IMR-90 (cell line): Measurements from ENCODE around the gene NAPG. TPM values are rescaled to one million over a fixed set of nuclear protein-coding genes. Genes with fewer than 3 reads are reported as not detected.

Experiments used
- ATAC-seq: fragments of 200-7000 bp; cut with Tn5 transposase; 2 replicates; pipeline ENCODE4 v1.9.1; 2020; ENCODE audit warnings: low read depth, mild to moderate bottlenecking, moderate library complexity
- BruUV-seq: library from RNA; stranded (reverse); fragments of 400-500 nt; replicated peaks from 2 replicates; lab custom pipeline; 2021; lab: Mats Ljungman, UMichigan
- CTCF ChIA-PET: fragments of 300-600 bp; formaldehyde crosslinking; extraction: SDS; loops from one replicate; lab custom pipeline; 2021; ENCODE audit warnings: antibody characterized with exemption; lab: Yijun Ruan, JAX
- POLR2A ChIA-PET: fragments of 300-600 bp; sonication (Branson Sonifier 250); formaldehyde crosslinking; loops from one replicate; lab custom pipeline; 2022; ENCODE audit warnings: antibody characterized with exemption; ENCODE audit not compliant: unreplicated experiment; lab: Charles Lee
- DNase-seq: peaks from one replicate; pipeline ENCODE4 v3.0.0; 2013
- H2AFZ ChIP-seq: replicated peaks from 2 replicates; pipeline ENCODE3; 2013; ENCODE audit warnings: low read length, mild to moderate bottlenecking; ENCODE audit not compliant: poor library complexity
- H2AK5ac ChIP-seq: 2 replicates; pipeline ENCODE4 v1.6.1; 2013; ENCODE audit warnings: low read depth, low read length, inconsistent platforms
- H2AK9ac ChIP-seq: replicated peaks from 2 replicates; pipeline ENCODE3; 2013; ENCODE audit warnings: mild to moderate bottlenecking, low read depth, low read length, moderate library complexity; ENCODE audit not compliant: poor library complexity
- H2BK120ac ChIP-seq: 2 replicates; pipeline ENCODE4 v1.6.1; 2013; ENCODE audit warnings: low read depth, low read length, inconsistent platforms
- H2BK15ac ChIP-seq: 3 replicates; pipeline ENCODE4 v1.6.1; 2013; ENCODE audit warnings: low read depth, low read length, inconsistent platforms
- H2BK20ac ChIP-seq: 2 replicates; pipeline ENCODE4 v1.6.1; 2013; ENCODE audit warnings: low read depth, mild to moderate bottlenecking, inconsistent platforms, low read length, moderate library complexity
- H2BK5ac ChIP-seq: 2 replicates; pipeline ENCODE4 v1.6.1; 2013; ENCODE audit warnings: mild to moderate bottlenecking, low read depth, low read length, inconsistent platforms; ENCODE audit not compliant: poor library complexity, severe bottlenecking
- H3K14ac ChIP-seq: replicated peaks from 2 replicates; pipeline ENCODE4 v1.6.1; 2013; ENCODE audit warnings: low read depth, low read length, inconsistent platforms
- H3K18ac ChIP-seq: 2 replicates; pipeline ENCODE4 v1.6.1; 2013; ENCODE audit warnings: low read depth, low read length, control low read depth
- H3K23ac ChIP-seq: 2 replicates; pipeline ENCODE4 v1.6.1; 2013; ENCODE audit warnings: low read depth, low read length, inconsistent platforms
- H3K27ac ChIP-seq: 2 replicates; pipeline ENCODE4 v1.5.1; 2013; ENCODE audit warnings: mild to moderate bottlenecking, control low read depth, low read length; ENCODE audit not compliant: insufficient read depth
- H3K27me3 ChIP-seq: 2 replicates; pipeline ENCODE4 v1.6.1; 2013; ENCODE audit warnings: low read length; ENCODE audit not compliant: control insufficient read depth, insufficient read depth
- H3K36me3 ChIP-seq: 2 replicates; pipeline ENCODE4 v1.6.1; 2013; ENCODE audit warnings: low read length, mixed read lengths; ENCODE audit not compliant: control insufficient read depth, insufficient read depth
- H3K4ac ChIP-seq: 2 replicates; pipeline ENCODE4 v1.6.1; 2013; ENCODE audit warnings: low read depth, low read length, inconsistent platforms
- H3K4me1 ChIP-seq: 2 replicates; pipeline ENCODE4 v1.6.1; 2013; ENCODE audit warnings: low read length, mixed read lengths; ENCODE audit not compliant: control insufficient read depth, insufficient read depth
- H3K4me2 ChIP-seq: 2 replicates; pipeline ENCODE4 v1.6.1; 2013; ENCODE audit warnings: low read depth, mild to moderate bottlenecking, control low read depth, low read length, moderate library complexity
- H3K4me3 ChIP-seq: 2 replicates; pipeline ENCODE4 v1.5.1; 2013; ENCODE audit warnings: low read depth, mild to moderate bottlenecking, control low read depth, low read length, moderate library complexity; ENCODE audit not compliant: insufficient read depth
- H3K56ac ChIP-seq: 2 replicates; pipeline ENCODE4 v1.6.1; 2013; ENCODE audit warnings: low read length, inconsistent platforms; ENCODE audit not compliant: insufficient read depth; ENCODE audit errors: extremely low read depth
- H3K79me1 ChIP-seq, 2 experiments: 2 replicates each; pipeline ENCODE4 v1.6.1; 2013; ENCODE audit warnings: low read length in 2 of 2, inconsistent platforms in 1 of 2, low read depth in 1 of 2
- H3K9ac ChIP-seq: 2 replicates; pipeline ENCODE4 v1.6.1; 2013; ENCODE audit warnings: low read depth, low read length, control low read depth
- H3K9me1 ChIP-seq: 2 replicates; pipeline ENCODE4 v1.6.1; 2013; ENCODE audit warnings: low read length, inconsistent platforms; ENCODE audit not compliant: insufficient read depth
- H3K9me3 ChIP-seq: 2 replicates; pipeline ENCODE4 v1.6.1; 2013; ENCODE audit warnings: low read length; ENCODE audit not compliant: control insufficient read depth, insufficient read depth
- H4K20me1 ChIP-seq: 2 replicates; pipeline ENCODE4 v1.6.1; 2013; ENCODE audit warnings: low read length, inconsistent platforms; ENCODE audit not compliant: insufficient read depth
- H4K5ac ChIP-seq: 2 replicates; pipeline ENCODE4 v1.6.1; 2013; ENCODE audit warnings: mild to moderate bottlenecking, low read depth, low read length, control low read depth
- H4K8ac ChIP-seq, 2 experiments: 2 replicates each; pipeline ENCODE4 v1.6.1; 2013; ENCODE audit warnings: low read depth in 2 of 2, low read length in 2 of 2, control low read depth in 1 of 2, inconsistent platforms in 1 of 2
- H4K91ac ChIP-seq: 2 replicates; pipeline ENCODE4 v1.6.1; 2013; ENCODE audit warnings: low read depth, low read length, inconsistent platforms; ENCODE audit not compliant: insufficient read depth
- CHD1 ChIP-seq: IDR thresholded peaks from 2 replicates; pipeline ENCODE4 v1.6.1; 2012; ENCODE audit warnings: low read depth, low read length, improper control_type of control experiment
- FOS ChIP-seq: fragments of 150-350 bp; IDR thresholded peaks from 2 replicates; pipeline ENCODE4 v1.6.1; 2016; ENCODE audit warnings: low read depth, low read length
- RCOR1 ChIP-seq: IDR thresholded peaks from 2 replicates; pipeline ENCODE4 v1.6.1; 2012; ENCODE audit warnings: mild to moderate bottlenecking, low read length, improper control_type of control experiment; ENCODE audit not compliant: insufficient replicate concordance
- RFX5 ChIP-seq: IDR thresholded peaks from 2 replicates; pipeline ENCODE4 v1.8.0; 2012; ENCODE audit warnings: low read depth, mild to moderate bottlenecking, low read length, moderate library complexity
- WGBS, 2 experiments: methylation state at CpG; one replicate each; pipeline versions ENCODE4 v1.1.5 to v1.1.7; 2013; ENCODE audit warnings: missing lambda C conversion rate in 2 of 2; ENCODE audit not compliant: insufficient read length in 1 of 2; ENCODE audit errors: extremely low coverage in 2 of 2; 5-methylcytosine and 5-hydroxymethylcytosine counted together
- dilution Hi-C: fragments of 300-500 bp; cut with HindIII; formaldehyde crosslinking; loops from one replicate; pipeline ENCODE4 v1.14.3; 2018; ENCODE audit warnings: low sequenced_read_pairs; ENCODE audit not compliant: unreplicated experiment
- in situ Hi-C: fragments of 300-500 bp; cut with MboI; formaldehyde crosslinking; loops from 3 replicates; pipeline ENCODE4 v1.14.3; 2019; ENCODE audit warnings: low sequenced_read_pairs, inconsistent platforms, mixed read lengths
- intact Hi-C: fragments of 100-400 bp; cut with micrococcal nuclease; formaldehyde crosslinking; loops from 2 replicates; pipeline ENCODE4 v1.10.0; 2022
- polyA plus RNA-seq, 3 experiments: library from polyadenylated mRNA; depleted of rRNA; stranded (reverse); fragments of >200 nt; gene quantifications; 2 replicates each; pipeline ENCODE4 v1.2.3, GENCODE V29; 2012; ENCODE audit warnings: low replicate concordance in 1 of 3
- total RNA-seq: library from RNA; depleted of rRNA; stranded (reverse); fragments of >200 nt; gene quantifications from 2 replicates; pipeline ENCODE4 v1.2.3, GENCODE V29; 2012
- TF ChIP-seq, protein P1 (sequence below): conservative IDR thresholded peaks from 2 replicates; pipeline ENCODE4 v1.5.1; 2012; ENCODE audit warnings: mild to moderate bottlenecking, low read depth, low read length, improper control_type of control experiment

The NAPG gene
- total and polyA plus RNA-seq, 2 of the 4 experiments (the other 2 are of a cell fraction), result 13.0 to 32.8 TPM

DNA sequence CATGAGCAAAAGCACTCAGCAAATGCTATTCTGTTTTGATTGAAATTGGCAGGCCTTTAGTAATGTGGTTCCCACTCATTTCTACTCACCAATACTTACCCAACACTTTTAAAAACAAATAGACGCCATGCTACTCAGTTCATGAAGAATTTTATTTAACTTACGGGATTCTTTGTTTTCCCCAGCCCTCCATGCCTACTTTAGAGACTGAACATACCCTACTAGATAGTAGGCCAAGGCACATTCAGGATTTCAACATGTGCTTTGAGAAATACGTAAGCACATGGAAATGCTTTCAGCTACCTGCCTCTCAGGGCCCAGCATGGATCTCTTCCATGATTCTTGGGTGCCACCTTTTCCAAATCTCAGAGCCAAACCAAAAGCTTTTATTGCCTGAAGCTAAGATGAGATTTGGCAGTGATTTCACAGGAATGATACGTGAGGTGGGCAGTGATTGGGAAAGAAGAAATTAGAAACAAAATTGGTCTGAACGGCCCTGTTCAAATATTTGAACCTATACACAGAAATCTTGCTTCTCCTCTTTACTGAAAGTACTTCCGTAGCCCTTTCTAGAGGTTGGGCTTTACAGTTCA, 31.4 kb downstream of the NAPG start:
- intact Hi-C loops (no loop called here), dilution Hi-C loops (no loop called here), in situ Hi-C loops (no loop called here)
- no peak overlapping the region for H3K4ac ChIP-seq
- H2AK9ac ChIP-seq, result no peak overlapping the region
- peaks cover 5% of the 10 kb centered on the region; the same call in 1 of the 2 replicates for H3K9me1 ChIP-seq
- H3K4me2 ChIP-seq, result no peak overlapping the region
- BruUV-seq, result no TSS peak
- no peak for ATAC-seq
- no peaks in the 10 kb centered on the region for H3K9me3 ChIP-seq
- peaks cover 6% of the 10 kb centered on the region; the same call in 1 of the 2 replicates for H3K4me1 ChIP-seq
- no peak overlapping the region for H3K9ac ChIP-seq
- no peak overlapping the region for H3K56ac ChIP-seq
- H4K5ac ChIP-seq, result no peak overlapping the region
- H2AFZ ChIP-seq, result no peak overlapping the region
- no peaks in the 10 kb centered on the region for H3K27me3 ChIP-seq
- no peak overlapping the region for H2BK120ac ChIP-seq
- TF ChIP-seq RCOR1, result no peak
- TF ChIP-seq RFX5, result no peak
- TF ChIP-seq CHD1, result no peak
- TF ChIP-seq, protein P1, sequence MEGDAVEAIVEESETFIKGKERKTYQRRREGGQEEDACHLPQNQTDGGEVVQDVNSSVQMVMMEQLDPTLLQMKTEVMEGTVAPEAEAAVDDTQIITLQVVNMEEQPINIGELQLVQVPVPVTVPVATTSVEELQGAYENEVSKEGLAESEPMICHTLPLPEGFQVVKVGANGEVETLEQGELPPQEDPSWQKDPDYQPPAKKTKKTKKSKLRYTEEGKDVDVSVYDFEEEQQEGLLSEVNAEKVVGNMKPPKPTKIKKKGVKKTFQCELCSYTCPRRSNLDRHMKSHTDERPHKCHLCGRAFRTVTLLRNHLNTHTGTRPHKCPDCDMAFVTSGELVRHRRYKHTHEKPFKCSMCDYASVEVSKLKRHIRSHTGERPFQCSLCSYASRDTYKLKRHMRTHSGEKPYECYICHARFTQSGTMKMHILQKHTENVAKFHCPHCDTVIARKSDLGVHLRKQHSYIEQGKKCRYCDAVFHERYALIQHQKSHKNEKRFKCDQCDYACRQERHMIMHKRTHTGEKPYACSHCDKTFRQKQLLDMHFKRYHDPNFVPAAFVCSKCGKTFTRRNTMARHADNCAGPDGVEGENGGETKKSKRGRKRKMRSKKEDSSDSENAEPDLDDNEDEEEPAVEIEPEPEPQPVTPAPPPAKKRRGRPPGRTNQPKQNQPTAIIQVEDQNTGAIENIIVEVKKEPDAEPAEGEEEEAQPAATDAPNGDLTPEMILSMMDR, result no peak
- no peak for TF ChIP-seq FOS
- no peak overlapping the region for H2BK15ac ChIP-seq
- no peak overlapping the region for H4K91ac ChIP-seq
- H2AK5ac ChIP-seq, result no peak overlapping the region
- peaks cover 26% of the 10 kb centered on the region for H3K36me3 ChIP-seq
- H3K18ac ChIP-seq, result no peak overlapping the region
- POLR2A ChIA-PET, result interaction anchor here (0.6 kb wide), 1 partner anchor 985 kb away, joined by 3 read pairs; no protein-coding TSS in a partner anchor
- no peak for DNase-seq
- 0 out of 2 replicates have a peak, but pooled peaks cover 4% of the 10 kb centered on the region for H4K20me1 ChIP-seq
- no peak overlapping the region for H2BK20ac ChIP-seq
- no peak overlapping the region for H3K27ac ChIP-seq
- WGBS, 2 experiments, result no CpG with 5 or more reads among the region's 6 CpGs
- no peaks in the 10 kb centered on the region; a peak in 1 of 4 replicates for H3K79me1 ChIP-seq
- H3K4me3 ChIP-seq, result no peak overlapping the region
- CTCF ChIA-PET, result no interaction called here
- no peak overlapping the region for H4K8ac ChIP-seq
- no peak overlapping the region for H2BK5ac ChIP-seq
- H3K14ac ChIP-seq, result no peak overlapping the region
- no peak overlapping the region for H3K23ac ChIP-seq
